ENCODE results near the gene RNF125. TPM values are rescaled to one million over a fixed set of nuclear protein-coding genes. Genes with fewer than 3 reads are reported as not detected.
"Not testable (repeated sequence)": the region's sequence is repeated elsewhere in the genome, so short reads cannot be mapped to it uniquely, and the experiment has no call there.

The RNF125 gene
- total RNA-seq, 1 experiment from 2014 or later: 0.50 TPM

- H3K4me3 Mint-ChIP-seq (ENCODE audit: low read depth, unreplicated experiment): no peak overlapping the region
- TF ChIP-seq CTCF (IDR thresholded peaks at IDR 0.05; ENCODE audit: unreplicated experiment): no peak
Observed at GRCh38 chr18:32081881-32082280, 63.3 kb downstream of the RNF125 start.

GRCh38 chr18:32083781-32084180 lies 65.2 kb downstream of the RNF125 start:
- no peak overlapping the region for H3K27ac Mint-ChIP-seq (ENCODE audit: unreplicated experiment)
- DNase-seq: no peak
- intact Hi-C loops (cut with micrococcal nuclease; ENCODE audit: unreplicated experiment): no loop called here
- H3K4me3 Mint-ChIP-seq (ENCODE audit: low read depth, unreplicated experiment): no peak overlapping the region
- no TSS peak for BruUV-seq (replicated peaks)
- no peak for TF ChIP-seq CTCF (IDR thresholded peaks at IDR 0.05; ENCODE audit: unreplicated experiment)
- H3K4me1 Mint-ChIP-seq (ENCODE audit: low read depth, unreplicated experiment): peaks cover 19% of the 10 kb centered on the region
- H3K36me3 Mint-ChIP-seq (ENCODE audit: insufficient read depth, unreplicated experiment): peaks cover 9% of the 10 kb centered on the region
- CTCF ChIA-PET: no interaction called here
- no peaks in the 10 kb centered on the region for H3K27me3 Mint-ChIP-seq (ENCODE audit: unreplicated experiment)
- no peaks in the 10 kb centered on the region for H3K9me3 Mint-ChIP-seq (ENCODE audit: low read depth, unreplicated experiment)

More at GRCh38 chr18:32081881-32082280, 63.3 kb downstream of the RNF125 start:
- Mint-ChIP-seq H3K27me3 (ENCODE audit: unreplicated experiment) (no peaks in the 10 kb centered on the region), H3K36me3 (ENCODE audit: insufficient read depth, unreplicated experiment) (peaks cover 7% of the 10 kb centered on the region), H3K4me1 (ENCODE audit: low read depth, unreplicated experiment) (peaks cover 19% of the 10 kb centered on the region), H3K27ac (ENCODE audit: unreplicated experiment) (no peak overlapping the region), H3K9me3 (ENCODE audit: low read depth, unreplicated experiment) (no peaks in the 10 kb centered on the region)
- CTCF ChIA-PET: no interaction called here
- intact Hi-C loops (cut with micrococcal nuclease; ENCODE audit: unreplicated experiment): no loop called here
- BruUV-seq (replicated peaks): no TSS peak
- DNase-seq: no peak

GRCh38 chr18:32086881-32087280 lies 68.3 kb downstream of the RNF125 start:
- no peak overlapping the region for H3K4me3 Mint-ChIP-seq (ENCODE audit: low read depth, unreplicated experiment)
- intact Hi-C loops (cut with micrococcal nuclease; ENCODE audit: unreplicated experiment): no loop called here
- no peak for TF ChIP-seq CTCF (IDR thresholded peaks at IDR 0.05; ENCODE audit: unreplicated experiment)
- H3K4me1 Mint-ChIP-seq (ENCODE audit: low read depth, unreplicated experiment): peaks cover 19% of the 10 kb centered on the region
- no peak for DNase-seq
- BruUV-seq (replicated peaks): no TSS peak
- H3K9me3 Mint-ChIP-seq (ENCODE audit: low read depth, unreplicated experiment): no peaks in the 10 kb centered on the region
- H3K27me3 Mint-ChIP-seq (ENCODE audit: unreplicated experiment): no peaks in the 10 kb centered on the region
- peaks cover 20% of the 10 kb centered on the region for H3K36me3 Mint-ChIP-seq (ENCODE audit: insufficient read depth, unreplicated experiment)
- CTCF ChIA-PET: interaction anchor here (0.7 kb wide), 1 partner anchor 54 kb away, joined by 5 read pairs; no protein-coding TSS in a partner anchor
- no peak overlapping the region for H3K27ac Mint-ChIP-seq (ENCODE audit: unreplicated experiment)

GRCh38 chr18:32090831-32091230 lies 72.2 kb downstream of the RNF125 start:
- Mint-ChIP-seq H3K4me1 (ENCODE audit: low read depth, unreplicated experiment) (peaks cover 29% of the 10 kb centered on the region), H3K36me3 (ENCODE audit: insufficient read depth, unreplicated experiment) (peaks cover 43% of the 10 kb centered on the region)
- BruUV-seq (replicated peaks): TSS peak; percentile 68
- intact Hi-C loops (cut with micrococcal nuclease; ENCODE audit: unreplicated experiment): loop anchor here (5.0 kb wide), 1 partner anchor 149 kb away; the partner anchor contains the start of gene TRAPPC8
- CTCF ChIA-PET; DNase-seq; H3K27ac Mint-ChIP-seq (ENCODE audit: unreplicated experiment); H3K4me3 Mint-ChIP-seq (ENCODE audit: low read depth, unreplicated experiment); H3K27me3 Mint-ChIP-seq (ENCODE audit: unreplicated experiment); H3K9me3 Mint-ChIP-seq (ENCODE audit: low read depth, unreplicated experiment): not testable (repeated sequence)

GRCh38 chr18:32091325-32091723 lies 72.7 kb downstream of the RNF125 start:
- no peak for TF ChIP-seq CTCF (IDR thresholded peaks at IDR 0.05; ENCODE audit: unreplicated experiment)
- Mint-ChIP-seq H3K36me3 (ENCODE audit: insufficient read depth, unreplicated experiment) (peaks cover 43% of the 10 kb centered on the region), H3K4me3 (ENCODE audit: low read depth, unreplicated experiment) (peak overlapping the region; percentile 98), H3K4me1 (ENCODE audit: low read depth, unreplicated experiment) (peaks cover 31% of the 10 kb centered on the region), H3K27ac (ENCODE audit: unreplicated experiment) (peak overlapping the region; percentile 97), H3K27me3 (ENCODE audit: unreplicated experiment) (no peaks in the 10 kb centered on the region), H3K9me3 (ENCODE audit: low read depth, unreplicated experiment) (no peaks in the 10 kb centered on the region)
- CTCF ChIA-PET: interaction anchor here (0.6 kb wide), 1 partner anchor 669 kb away, joined by 3 read pairs; no protein-coding TSS in a partner anchor
- intact Hi-C loops (cut with micrococcal nuclease; ENCODE audit: unreplicated experiment): loop anchor here (5.0 kb wide), 1 partner anchor 149 kb away; the partner anchor contains the start of gene TRAPPC8
- no TSS peak for BruUV-seq (replicated peaks)
- no peak for DNase-seq

Measured in Calu3 (cell line).